ENCODE data around the gene TMIGD3. TPM values are rescaled to one million over a fixed set of nuclear protein-coding genes. Genes with fewer than 3 reads are reported as not detected.

TMIGD3 gene
- total RNA-seq, 1 experiment from 2014 or later: not detected

GRCh38 chr1:111499026-111499785 is 4.2 kb downstream of the TMIGD3 start:
- intact Hi-C loops (cut with micrococcal nuclease): no loop called here
- no TSS peak for BruUV-seq (replicated peaks)
- POLR2A ChIA-PET: interaction anchor here (1.9 kb wide), 1 partner anchor 9 kb away, joined by 9 read pairs; no protein-coding TSS in a partner anchor
- no peak for DNase-seq (ENCODE audit: unreplicated experiment)
- TF ChIP-seq CTCF (IDR thresholded peaks at IDR 0.05; ENCODE audit: unreplicated experiment): no peak
- no peaks in the 10 kb centered on the region for H3K4me1 Mint-ChIP-seq (ENCODE audit: insufficient read depth, unreplicated experiment)
- CTCF ChIA-PET: interaction anchor here (1.3 to 3.2 kb wide), 4 partner anchors 9 to 216 kb away, joined by 3 to 22 read pairs (median 5); no protein-coding TSS in a partner anchor
- no peak overlapping the region for H3K4me3 Mint-ChIP-seq (ENCODE audit: unreplicated experiment)
- H3K9me3 Mint-ChIP-seq (ENCODE audit: unreplicated experiment): peaks cover 11% of the 10 kb centered on the region
- no peaks in the 10 kb centered on the region for H3K36me3 Mint-ChIP-seq (ENCODE audit: insufficient read depth, unreplicated experiment)
- H3K27ac Mint-ChIP-seq (ENCODE audit: low read depth, unreplicated experiment): no peak overlapping the region
- peaks cover 39% of the 10 kb centered on the region for H3K27me3 Mint-ChIP-seq (ENCODE audit: insufficient read depth, unreplicated experiment)

- ChIA-PET POLR2A (interaction anchor here (0.6 to 1.9 kb wide), 2 partner anchors 10 to 144 kb away, joined by 3 to 9 read pairs; no protein-coding TSS in a partner anchor), CTCF (interaction anchor here (0.5 to 3.2 kb wide), 10 partner anchors 11 to 1185 kb away, joined by 3 to 22 read pairs (median 3); partner anchors contain the start of gene DDX20)
- H3K9me3 Mint-ChIP-seq (ENCODE audit: unreplicated experiment): peaks cover 14% of the 10 kb centered on the region
- no peak overlapping the region for H3K27ac Mint-ChIP-seq (ENCODE audit: low read depth, unreplicated experiment)
- BruUV-seq (replicated peaks): no TSS peak
- H3K27me3 Mint-ChIP-seq (ENCODE audit: insufficient read depth, unreplicated experiment): peaks cover 50% of the 10 kb centered on the region
- H3K4me1 Mint-ChIP-seq (ENCODE audit: insufficient read depth, unreplicated experiment): no peaks in the 10 kb centered on the region
- no peaks in the 10 kb centered on the region for H3K36me3 Mint-ChIP-seq (ENCODE audit: insufficient read depth, unreplicated experiment)
- no peak for TF ChIP-seq CTCF (IDR thresholded peaks at IDR 0.05; ENCODE audit: unreplicated experiment)
- intact Hi-C loops (cut with micrococcal nuclease): no loop called here
- no peak for DNase-seq (ENCODE audit: unreplicated experiment)
- H3K4me3 Mint-ChIP-seq (ENCODE audit: unreplicated experiment): no peak overlapping the region
These were observed 5.8 kb downstream of the TMIGD3 start for GRCh38 chr1:111497592-111497991.

- no peak for DNase-seq (ENCODE audit: unreplicated experiment)
- no peak for TF ChIP-seq CTCF (IDR thresholded peaks at IDR 0.05; ENCODE audit: unreplicated experiment)
- Mint-ChIP-seq H3K9me3 (ENCODE audit: unreplicated experiment) (peaks cover 14% of the 10 kb centered on the region), H3K27ac (ENCODE audit: low read depth, unreplicated experiment) (no peak overlapping the region), H3K36me3 (ENCODE audit: insufficient read depth, unreplicated experiment) (no peaks in the 10 kb centered on the region), H3K27me3 (ENCODE audit: insufficient read depth, unreplicated experiment) (peaks cover 50% of the 10 kb centered on the region), H3K4me1 (ENCODE audit: insufficient read depth, unreplicated experiment) (no peaks in the 10 kb centered on the region), H3K4me3 (ENCODE audit: unreplicated experiment) (no peak overlapping the region)
- intact Hi-C loops (cut with micrococcal nuclease): no loop called here
- CTCF ChIA-PET: interaction anchor here (0.6 to 1.6 kb wide), 3 partner anchors 12 to 985 kb away, joined by 3 to 8 read pairs (median 6); no protein-coding TSS in a partner anchor
- POLR2A ChIA-PET: no interaction called here
- no TSS peak for BruUV-seq (replicated peaks)
These were observed 7.0 kb downstream of the TMIGD3 start for GRCh38 chr1:111496398-111496797.

GRCh38 chr1:111491070-111491469 is 12.4 kb downstream of the TMIGD3 start:
- no peak for DNase-seq (ENCODE audit: unreplicated experiment)
- H3K27me3 Mint-ChIP-seq (ENCODE audit: insufficient read depth, unreplicated experiment): peaks cover 30% of the 10 kb centered on the region
- intact Hi-C loops (cut with micrococcal nuclease): no loop called here
- H3K9me3 Mint-ChIP-seq (ENCODE audit: unreplicated experiment): peaks cover 14% of the 10 kb centered on the region
- no peak overlapping the region for H3K4me3 Mint-ChIP-seq (ENCODE audit: unreplicated experiment)
- H3K4me1 Mint-ChIP-seq (ENCODE audit: insufficient read depth, unreplicated experiment): no peaks in the 10 kb centered on the region
- no peak overlapping the region for H3K27ac Mint-ChIP-seq (ENCODE audit: low read depth, unreplicated experiment)
- CTCF ChIA-PET: interaction anchor here (0.6 kb wide), 1 partner anchor 160 kb away, joined by 4 read pairs; no protein-coding TSS in a partner anchor
- H3K36me3 Mint-ChIP-seq (ENCODE audit: insufficient read depth, unreplicated experiment): no peaks in the 10 kb centered on the region
- BruUV-seq (replicated peaks): no TSS peak
- TF ChIP-seq CTCF (IDR thresholded peaks at IDR 0.05; ENCODE audit: unreplicated experiment): no peak
- POLR2A ChIA-PET: interaction anchor here (1.5 kb wide), 1 partner anchor 17 kb away, joined by 4 read pairs; no protein-coding TSS in a partner anchor

Data from MCF 10A (cell line).